Activated CD4-positive, alpha-beta T cell treated with anti-CD3 and anti-CD28 coated beads, Interleukin-10, Interleukin-2, amounts not matched to agents 100 ng/mL and 50 ng/mL, durations not matched to agents 16 hours and 8 hours (primary cell): Measurements from ENCODE around the gene SMS.
"Not testable (repeated sequence)": the region's sequence is repeated elsewhere in the genome, so short reads cannot be mapped to it uniquely, and the experiment has no call there.

ENCODE experiments used
- DNase-seq: peaks from one replicate; pipeline ENCODE4 v3.0.0-alpha.2; 2020

SMS gene

DNA sequence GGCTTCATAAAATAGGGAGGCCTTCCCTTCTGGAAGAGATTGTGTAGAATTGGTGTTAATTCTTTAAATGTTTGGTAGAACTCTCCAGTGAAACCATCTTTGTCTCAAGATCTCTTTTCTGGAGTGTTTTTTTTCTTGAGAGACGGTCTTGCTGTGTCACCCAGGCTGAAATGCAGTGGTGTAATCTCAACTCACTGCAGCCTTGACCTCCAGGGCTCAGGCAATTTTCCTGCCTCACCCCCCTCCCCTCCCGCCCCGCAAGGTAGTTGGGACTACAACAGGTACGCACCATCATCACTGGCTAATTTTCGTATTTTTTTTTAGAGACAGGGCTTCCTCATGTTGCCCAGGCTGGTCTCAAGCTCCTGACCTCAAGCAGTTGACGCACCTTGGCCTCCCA, 12.1 kb downstream of the SMS start:
- no peak for DNase-seq

DNA sequence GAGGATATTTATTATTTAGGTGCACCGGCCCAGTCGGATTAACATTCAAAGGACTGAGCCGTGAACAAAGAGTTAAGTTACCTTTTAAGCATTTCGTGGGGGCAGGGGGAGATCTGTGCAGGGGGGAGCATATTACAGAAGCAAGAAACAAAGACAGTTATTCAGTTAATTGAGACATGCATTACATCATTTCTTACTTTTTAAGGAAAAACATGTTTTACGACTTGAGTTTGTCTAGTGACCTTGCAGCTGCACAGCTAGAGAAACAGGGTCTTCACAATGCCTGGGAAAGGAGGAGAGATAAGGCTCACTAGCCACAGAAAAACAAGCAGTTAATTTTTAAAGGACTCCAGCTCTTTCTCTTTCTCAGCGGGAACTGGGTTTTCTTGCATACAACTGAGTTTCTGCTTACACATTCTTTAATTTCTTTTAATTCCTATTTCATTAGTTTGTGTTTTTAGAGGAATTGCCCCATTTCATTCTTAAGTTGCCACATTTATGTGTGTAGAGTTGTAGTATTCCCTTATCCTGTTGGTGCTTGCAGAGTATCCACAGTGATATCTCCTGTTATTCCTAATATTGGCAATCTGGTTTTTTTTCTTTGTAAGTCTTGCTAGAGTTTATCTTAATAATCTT, 12.8 kb downstream of the SMS start:
- not testable (repeated sequence) for DNase-seq

DNA sequence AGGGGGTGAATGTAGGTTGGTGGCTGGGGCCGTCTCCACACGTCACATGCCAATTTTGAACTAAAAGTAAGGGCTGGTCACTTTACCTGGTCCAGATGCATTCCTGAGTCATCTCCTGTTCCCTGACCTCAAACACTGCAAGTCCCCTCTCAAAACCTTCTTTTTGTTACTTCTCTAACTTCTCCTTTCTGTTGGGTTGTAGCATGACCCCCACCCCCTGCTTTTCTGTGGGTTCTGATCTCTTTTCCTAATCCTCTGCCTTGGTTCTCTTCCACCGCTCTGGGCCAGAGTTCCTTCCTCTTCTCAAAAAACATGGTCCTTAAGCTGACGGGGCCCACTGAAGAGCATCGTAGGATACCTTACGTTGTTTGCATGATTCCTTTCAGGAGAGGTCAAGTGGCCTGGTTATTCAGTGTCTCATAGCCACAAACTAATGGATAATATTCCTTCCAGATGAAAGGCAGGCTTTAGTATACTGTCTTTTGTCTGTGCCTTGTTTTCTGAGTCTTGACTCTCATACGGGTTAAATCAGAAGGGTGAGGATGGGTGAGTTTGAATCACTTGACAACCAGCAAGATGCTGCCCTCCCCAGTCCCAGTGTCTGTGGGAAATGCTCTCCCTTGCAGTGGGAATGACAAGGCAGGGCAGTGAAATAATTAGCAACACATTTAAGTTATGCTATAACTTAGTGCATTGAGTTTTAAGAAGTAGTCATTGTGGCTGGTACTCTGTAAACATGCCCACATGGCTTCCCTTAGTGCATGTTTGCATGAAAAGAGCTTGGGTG, 15.1 kb downstream of the SMS start:
- DNase-seq = no peak

DNA sequence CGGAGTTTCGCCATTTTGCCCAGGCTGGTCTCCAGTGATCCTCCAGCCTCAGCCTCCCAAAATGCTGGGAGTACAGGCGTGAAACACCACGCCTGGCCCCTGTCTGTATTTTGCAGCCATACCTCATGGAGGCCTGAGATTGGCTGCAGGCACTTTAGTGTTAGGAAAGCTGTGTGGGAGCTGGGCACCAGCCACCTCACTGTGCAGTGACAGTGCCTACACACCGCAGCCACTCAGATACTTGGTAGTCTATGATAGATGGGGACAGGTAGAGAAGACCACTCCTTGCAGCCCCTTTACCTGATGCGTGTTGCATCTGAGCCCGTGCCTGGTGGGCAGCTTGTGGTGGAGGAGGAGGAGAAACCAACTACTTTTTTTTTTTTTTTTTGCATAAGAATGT, 16.3 kb downstream of the SMS start:
- DNase-seq = no peak

DNA sequence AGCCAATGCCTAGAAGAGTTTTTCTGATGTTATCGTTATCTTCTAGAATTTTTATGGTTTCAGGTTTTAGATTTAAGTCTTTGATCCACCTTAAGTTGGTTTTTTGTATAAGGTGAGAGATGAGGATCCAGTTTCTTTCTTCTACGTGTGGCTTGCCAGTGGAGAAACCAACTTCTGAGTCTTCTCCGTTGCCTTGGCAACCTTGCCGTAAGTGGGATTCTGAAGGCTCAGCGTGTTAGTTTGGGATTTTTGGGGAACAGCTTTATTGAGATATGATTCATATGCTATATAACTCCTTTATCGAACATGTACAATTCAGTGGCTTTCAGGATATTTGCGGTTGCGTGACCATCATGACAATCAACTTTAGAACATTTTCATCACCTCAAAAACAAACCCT, 17.7 kb downstream of the SMS start:
- no peak for DNase-seq

DNA sequence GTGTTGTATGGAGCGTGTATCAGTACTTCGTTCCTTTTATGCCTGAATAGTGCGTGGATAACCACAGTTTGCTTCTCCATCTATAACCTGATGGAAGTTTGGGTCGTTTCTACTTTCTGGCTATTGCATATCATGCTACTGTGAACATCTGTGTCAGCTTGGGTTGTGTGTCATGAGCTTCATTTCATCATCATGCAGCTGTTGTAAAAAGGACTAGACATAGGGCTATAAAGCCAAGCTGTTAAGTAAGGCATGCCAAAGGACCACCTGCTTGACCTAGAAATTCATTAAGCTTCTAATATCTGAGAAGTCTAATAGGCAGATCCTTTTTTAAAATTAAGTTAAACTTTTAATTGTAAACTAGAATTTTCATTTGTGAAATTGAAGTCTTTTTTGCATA, 18.4 kb downstream of the SMS start:
- DNase-seq = no peak

DNA sequence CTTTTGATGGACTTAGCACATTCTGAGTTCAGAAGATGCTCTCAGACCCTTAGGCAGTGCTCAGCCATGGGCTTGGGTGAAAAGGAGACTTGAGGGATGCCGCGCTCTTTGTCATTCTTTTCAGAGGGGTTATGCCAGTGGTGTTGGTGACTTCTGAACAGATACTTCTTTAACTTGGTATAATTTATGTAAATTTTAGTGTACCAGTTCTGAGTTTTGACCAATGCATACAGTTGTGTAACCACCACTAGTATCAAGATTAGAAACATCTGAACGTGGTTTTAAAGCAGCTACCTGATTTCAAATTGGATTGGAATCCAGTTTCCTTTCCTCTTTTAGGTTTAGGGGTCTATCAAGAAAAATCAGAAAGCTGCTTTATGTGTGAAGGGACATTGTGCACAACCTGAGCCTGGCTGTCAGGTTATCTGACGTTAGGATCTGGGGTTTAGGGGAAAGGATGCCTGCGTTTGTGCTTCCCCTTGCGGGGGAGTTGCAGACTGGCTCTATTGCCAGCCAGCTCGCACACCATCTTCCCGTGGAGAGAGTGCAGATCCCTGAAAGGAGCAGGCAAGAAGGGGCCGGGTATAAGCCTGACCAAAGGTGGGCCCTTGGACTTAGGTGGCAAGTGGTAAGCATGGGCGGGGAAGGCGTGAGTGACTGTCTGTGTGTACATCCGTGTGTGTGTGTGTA, 19.0 kb downstream of the SMS start:
- no peak for DNase-seq

DNA sequence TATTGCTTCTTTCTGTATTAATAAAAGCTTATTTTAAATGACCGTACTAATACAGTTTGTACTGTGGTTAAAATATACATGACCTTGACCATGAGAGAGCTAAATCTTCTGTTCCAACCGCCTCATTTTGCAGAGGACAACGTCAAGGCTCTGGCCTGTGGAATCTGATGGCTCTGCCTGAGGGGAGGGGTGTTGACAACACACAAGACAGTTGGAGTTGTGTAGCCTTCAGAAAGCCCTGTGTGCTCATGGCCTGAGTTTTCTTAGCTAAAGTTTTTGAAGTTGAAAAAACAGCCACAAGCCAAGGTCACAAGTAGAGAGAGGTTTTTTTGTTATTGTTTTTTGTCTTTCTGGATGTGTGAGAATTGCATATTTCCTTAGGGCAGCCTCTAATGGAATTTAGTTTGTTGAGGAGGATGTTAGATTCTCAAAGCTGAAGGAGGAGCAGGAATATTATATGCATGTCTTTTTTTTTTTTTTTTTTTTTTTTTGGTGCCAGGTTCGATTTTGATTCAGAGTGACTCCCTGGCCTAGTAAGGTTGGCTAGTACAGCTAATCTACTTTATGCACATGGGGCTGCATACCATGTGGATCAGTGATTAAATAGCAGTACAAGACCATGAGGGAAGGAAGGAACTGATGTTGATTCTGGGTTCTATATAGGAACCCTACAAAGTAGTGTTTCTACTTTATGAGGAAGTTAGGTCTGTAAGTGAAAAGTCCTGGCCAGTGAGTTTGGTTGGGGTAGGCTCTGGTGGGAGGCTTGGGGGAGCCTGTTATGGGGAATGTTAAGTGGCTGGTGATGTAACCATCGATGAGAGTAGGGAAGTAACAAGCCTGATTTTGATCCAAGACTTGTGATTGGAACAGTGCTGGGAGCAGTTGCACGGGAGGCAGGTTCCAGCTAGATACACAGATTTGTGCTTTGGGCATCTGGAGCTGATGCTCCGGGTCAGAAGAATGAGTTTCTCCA, 20.3 kb downstream of the SMS start:
- DNase-seq = no peak

DNA sequence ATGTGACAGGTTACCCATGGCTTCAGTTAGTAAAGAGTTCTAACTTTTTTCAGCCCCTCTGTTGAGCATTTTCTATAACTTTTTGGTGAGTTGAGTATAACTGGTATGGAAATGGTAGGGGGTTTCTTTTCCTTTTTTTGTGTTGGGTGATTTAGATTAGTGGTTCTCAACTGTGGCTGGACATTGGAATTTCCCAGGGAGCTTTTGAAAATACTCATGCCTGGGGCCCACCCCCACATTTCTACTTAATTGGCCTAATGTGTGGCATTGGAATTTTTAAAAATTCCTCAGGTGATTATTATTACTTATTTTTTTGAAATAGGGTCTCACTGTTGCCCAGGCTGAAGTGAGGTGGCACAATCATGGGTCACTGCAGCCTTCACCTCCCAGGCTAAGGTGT, 21.9 kb downstream of the SMS start:
- DNase-seq = no peak

DNA sequence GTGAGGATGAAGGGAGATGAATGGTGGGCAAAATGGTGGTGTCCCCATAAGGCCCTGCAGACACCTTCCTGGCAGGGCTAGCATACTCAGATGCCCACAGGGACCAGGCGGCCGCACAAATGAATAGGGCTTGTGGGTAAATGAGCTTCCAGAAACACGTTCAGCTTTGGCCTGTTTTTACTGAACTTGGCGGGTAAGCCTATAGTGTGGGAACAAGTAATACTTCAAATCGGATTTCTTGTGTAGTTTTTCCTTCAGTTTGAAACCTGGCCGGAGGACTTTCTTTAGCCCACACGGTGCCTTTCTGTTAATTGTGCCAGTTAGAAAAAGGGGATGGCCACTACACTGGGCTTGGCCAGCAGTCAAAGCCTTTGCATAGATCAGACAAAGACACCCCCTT, 22.8 kb downstream of the SMS start:
- no peak for DNase-seq

DNA sequence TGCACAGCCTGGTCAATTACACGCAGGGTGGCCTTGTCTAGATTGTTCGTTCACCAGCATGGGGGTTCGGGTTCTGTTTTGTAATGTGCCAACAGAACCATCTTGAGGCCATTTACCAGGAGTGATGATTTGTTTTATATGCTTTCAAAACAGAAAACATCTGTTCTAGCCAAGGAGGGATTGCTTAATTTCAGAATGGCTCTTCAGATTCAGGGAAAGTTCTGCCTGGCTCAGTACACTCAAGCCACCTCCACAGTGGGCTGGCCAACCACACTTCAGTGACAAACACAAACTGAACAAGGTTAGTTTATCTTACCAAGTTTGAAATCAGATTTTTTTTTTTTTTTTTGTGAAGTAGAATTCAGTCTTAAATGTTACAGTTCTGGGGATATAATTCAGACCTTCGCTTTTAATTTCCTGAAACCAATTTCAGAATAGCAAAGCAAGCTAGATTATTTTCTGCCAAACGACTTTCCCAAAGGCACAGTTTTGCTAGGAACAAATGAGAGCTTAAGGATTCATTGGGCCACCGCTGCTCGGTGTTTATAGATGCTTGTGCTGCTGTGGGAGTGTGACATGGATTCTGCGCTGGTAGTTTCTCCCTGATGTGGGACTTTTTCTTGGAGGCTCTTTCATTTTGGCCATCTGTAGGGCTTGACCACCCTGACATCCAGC, 23.4 kb downstream of the SMS start:
- DNase-seq = no peak

DNA sequence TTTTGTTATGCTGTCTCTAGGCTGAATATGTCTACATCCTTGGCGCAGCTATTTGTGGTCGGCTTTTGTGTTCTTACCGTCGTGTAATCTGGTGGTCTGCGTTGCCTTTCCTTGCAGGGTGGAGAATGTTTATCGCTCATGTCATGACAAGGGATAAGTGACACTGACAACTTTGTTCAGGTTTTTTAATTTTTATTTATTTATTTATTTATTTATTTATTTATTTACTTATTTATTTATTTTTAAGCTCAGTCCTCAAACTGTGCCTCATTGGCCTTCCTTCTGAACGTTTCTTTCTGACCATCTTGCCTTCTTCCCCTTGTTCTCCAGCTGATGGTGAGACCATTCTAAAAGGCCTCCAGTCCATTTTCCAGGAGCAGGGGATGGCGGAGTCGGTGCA, 26.4 kb downstream of the SMS start:
- no peak for DNase-seq

DNA sequence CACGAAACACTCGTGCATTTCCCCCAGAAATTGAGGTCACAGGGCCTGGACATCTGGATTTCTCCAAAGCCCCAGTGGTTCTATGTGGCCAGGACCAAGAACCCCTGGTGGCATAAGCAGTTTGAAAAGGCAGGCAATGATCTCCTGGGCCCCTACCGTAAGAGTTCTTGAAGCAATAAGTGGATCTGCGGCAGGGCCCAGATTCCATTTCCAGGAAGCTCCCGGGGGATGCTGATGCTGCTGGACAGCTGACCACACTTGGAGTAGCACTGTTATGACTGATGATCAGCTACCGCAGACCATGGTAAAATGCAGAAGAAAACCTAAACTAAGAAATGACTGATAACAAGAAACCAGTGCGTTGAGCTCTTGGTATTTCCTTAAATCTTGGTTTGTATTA, 27.8 kb downstream of the SMS start:
- no peak for DNase-seq

DNA sequence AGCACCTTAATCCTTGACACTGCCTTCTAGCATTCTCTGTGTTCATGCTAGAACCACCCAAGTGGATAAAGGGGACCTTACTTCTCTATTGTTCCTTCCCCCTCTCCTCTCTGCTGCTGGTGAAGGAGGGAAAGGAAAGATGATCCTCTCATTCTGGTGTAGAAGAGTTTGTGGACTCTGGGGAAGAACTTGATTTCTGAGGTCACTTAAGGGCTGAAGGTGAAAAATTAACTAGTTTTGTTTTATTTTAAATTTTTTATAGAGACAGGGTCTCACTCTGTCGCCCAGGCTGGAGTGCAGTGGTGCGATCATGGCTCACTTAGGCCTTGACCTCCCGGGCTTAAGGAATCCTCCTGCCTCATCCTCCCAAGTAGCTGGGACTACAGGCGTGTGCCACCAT, 29.8 kb downstream of the SMS start:
- no peak for DNase-seq

DNA sequence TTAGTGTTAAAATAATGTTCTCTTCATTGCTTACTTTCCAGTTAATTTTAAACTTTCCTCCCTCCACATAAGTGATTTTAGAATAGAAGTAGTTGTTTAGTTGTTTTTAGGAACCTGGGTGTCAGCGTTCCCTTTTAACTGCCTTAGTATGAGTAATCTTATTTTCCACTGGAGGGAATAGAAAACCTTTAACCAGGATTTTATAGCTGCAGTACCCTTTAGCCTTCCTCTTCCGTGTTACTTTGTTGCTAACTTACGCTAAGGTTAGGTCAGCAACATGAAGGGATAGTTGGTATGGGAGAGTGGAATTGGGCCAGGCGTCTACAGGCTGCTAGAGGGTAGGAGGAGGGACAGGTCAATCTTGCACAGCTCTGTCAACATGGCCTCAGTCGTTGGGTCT, 31.5 kb downstream of the SMS start:
- DNase-seq = no peak

DNA sequence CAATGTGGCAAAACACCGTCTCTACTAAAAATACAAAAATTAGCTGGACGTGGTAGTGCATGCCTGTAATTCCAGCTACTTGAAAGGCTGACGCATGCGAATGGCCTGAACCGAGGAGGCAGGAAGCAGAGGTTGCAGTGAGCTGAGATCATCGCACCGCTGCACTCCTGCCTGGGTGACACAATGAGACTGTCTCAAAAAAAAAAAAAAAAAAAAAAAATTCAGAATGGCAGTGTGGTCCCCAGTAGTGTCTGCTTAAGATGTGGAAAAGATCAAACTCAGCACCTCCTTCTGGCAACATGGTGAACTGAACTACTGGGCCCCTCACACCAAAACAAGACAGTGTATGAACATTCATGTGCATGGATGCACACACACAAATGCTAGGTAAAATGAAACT, 32.2 kb downstream of the SMS start:
- peak; percentile 65 for DNase-seq

DNA sequence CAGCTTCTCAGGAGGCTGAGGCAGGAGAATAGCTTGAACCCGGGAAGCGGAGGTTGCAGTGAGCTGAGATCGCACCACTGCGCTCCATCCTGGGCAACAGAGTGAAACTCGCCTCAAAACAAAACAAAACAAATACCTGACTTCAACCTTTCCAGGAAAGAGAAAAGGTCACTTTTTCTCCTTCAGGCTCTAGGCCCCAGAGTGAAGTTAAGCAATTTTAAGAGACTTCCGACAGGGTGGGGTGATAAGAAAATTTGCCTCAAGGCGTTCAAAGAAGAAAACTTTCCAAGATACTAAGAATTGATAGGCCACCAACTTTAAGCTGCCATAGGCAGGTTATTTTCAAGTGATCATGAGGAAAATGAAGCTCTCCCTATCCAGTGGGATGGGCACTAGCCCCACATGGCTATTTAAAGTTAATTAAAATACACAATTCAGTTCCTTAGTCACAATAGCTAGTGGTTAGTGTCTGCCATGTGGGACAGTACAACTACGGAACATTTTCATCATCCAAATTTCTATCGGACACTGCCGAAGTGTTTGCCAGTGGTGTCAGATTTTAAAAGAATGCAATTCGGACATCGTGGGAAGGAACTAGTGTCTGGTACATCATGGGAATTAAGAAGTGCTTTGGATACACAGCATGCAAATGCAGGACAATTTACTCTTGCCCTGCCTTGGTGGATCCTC, 33.0 kb downstream of the SMS start:
- DNase-seq = no peak

DNA sequence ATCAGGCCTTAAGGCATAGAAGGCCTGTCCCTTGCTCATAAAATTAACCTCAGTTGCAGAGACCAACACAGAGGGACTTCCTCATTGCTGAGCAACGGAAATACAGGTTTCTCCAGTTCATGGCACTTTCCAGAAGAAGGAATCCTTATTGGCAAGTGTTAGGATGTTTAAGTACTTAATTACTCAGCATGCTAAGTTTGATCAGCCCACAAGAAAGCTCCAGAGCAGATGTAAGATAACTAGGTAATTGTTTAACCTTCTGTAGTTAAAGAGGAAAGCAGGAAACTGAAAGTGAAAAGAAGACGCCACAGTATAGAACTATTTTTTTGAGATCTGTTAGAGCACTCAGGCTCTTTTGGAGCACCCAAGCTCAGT, 33.5 kb downstream of the SMS start:
- DNase-seq = peak; percentile 35

DNA sequence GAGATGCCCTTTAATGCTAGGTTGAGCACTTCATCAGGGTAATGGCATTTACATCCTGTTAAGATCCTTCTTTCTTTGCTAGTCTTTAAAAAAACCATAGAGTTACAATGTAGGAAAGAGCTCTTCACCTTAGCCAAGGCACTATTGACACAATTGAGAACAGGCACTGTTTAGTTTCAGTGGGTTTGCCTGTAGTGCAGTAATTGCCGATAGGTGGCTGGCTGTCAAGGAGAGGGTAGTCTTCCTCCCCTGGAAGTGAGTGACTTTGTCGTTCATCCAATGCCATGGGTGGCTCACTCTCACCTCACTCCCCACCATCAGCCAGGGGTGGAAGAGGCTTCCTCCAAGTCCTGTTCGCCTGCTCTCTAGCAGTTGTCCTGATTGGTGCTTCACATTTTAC, 34.7 kb downstream of the SMS start:
- DNase-seq = no peak

DNA sequence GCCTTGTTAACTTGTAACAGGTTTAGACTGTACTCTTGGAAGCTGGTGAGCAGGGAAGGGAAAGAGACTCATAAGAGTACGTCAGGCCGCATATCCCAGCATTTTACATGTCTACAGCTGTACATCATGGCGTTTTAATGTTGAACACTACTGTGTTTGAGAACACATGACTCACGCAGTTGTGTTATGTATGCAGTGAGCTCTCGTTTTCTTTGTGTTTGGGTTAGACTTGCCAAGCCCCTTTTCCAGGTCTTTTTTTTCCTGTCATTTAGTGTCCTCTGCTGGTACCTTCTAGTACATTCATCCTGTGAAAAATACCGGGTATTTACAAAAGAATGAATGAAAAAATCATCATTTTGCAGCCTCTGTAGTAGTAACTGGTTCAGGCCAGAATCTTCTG, 35.3 kb downstream of the SMS start:
- no peak for DNase-seq

DNA sequence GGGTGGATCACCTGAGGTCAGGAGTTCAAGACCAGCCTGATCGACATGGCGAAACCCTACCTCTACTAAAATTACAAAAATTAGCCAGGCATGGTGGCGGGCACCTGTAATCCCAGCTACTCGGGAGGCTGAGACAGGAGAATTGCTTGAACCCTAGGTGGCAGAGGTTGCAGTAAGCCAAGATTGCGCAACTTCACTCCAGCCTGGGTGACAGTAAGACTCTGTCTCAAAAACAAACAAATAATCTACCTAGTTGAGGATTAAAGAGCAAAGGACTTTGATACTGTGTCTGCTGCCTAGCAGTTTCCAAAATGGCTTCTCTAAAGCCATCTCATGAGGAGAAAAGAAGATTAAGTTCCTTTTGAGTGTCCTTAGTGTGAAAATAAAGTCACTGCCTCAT, 37.8 kb downstream of the SMS start:
- no peak for DNase-seq

DNA sequence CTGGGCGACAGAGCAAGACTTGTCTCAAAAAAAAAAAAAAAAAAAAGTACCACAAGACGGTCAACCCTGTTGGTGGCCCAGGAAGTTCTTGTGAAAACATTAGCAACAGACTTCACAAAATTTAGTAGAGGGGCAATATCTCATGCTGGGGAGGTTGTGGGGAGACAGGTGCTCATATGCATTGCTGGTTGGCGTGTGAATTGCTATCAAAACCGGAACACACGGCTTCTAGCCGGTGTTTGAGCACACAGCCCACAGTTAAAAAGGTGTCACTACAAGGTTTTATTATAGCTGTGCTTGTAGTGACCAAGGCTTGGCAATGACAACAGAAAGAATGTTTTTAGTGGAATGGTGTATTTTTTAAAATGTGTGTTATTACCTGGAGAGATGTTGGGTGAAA, 41.8 kb downstream of the SMS start:
- DNase-seq = no peak
